Motor neuron (in vitro differentiated cells): Measurements from ENCODE around the gene GOLGA6L9. TPM values are rescaled to one million over a fixed set of nuclear protein-coding genes. Genes with fewer than 3 reads are reported as not detected.
"Not testable (repeated sequence)": the region's sequence is repeated elsewhere in the genome, so short reads cannot be mapped to it uniquely, and the experiment has no call there.

Experiments
- ATAC-seq, 8 experiments: fragments of 200-7000 bp; cut with Tn5 transposase; replicated peaks in 6 of 8; 2 replicates each; pipeline ENCODE4 v1.8.0; 2021; ENCODE audit warnings: mild to moderate bottlenecking in 8 of 8, moderate library complexity in 8 of 8
- H3K27ac ChIP-seq, 2 donors: fragments of 250-450 bp; sonication (Bioruptor Pico); 2 replicates each; pipeline ENCODE4 v1.9.0; 2021; ENCODE audit warnings: antibody characterized with exemption in 2 of 2, mild to moderate bottlenecking in 2 of 2, moderate library complexity in 1 of 2
- H3K4me1 ChIP-seq, 2 donors: fragments of 250-450 bp; sonication (Bioruptor Pico); replicated peaks in 1 of 2; 2 replicates each; pipeline ENCODE4 v1.6.1; 2021; ENCODE audit warnings: antibody characterized with exemption in 2 of 2, mild to moderate bottlenecking in 2 of 2, moderate library complexity in 1 of 2
- H3K4me3 ChIP-seq, 5 donors: fragments of 250-450 bp; sonication (Bioruptor Pico); 2 replicates each; pipeline ENCODE4 v1.9.0; 2021; ENCODE audit warnings: antibody characterized with exemption in 5 of 5, mild to moderate bottlenecking in 5 of 5, moderate library complexity in 4 of 5
- WGBS, 10 experiments: fragments of 450-650 bp; shearing (Covaris generic); methylation state at CpG; one replicate each; pipeline ENCODE4 v1.0.0; 2022; 5-methylcytosine and 5-hydroxymethylcytosine counted together
- in situ Hi-C, 9 experiments: fragments of 400-800 bp; cut with MboI; loops; one replicate each; pipeline ENCODE4 v1.15.0; 2021; ENCODE audit warnings: low sequenced_read_pairs in 9 of 9, low pct_unique_long_range_greater_than_20kb in 2 of 9; ENCODE audit not compliant: unreplicated experiment in 9 of 9
- total RNA-seq, 8 experiments: library from RNA; unstranded; fragments of 300-600 nt; gene quantifications; 2 replicates each; pipeline versions ENCODE4 v1.2.3 to v1.2.4, GENCODE V29; 2022

The GOLGA6L9 gene
- total RNA-seq: 10 to 100 TPM in 1 of 8 experiments, 1 to 10 TPM in 7; 1.7 to 10.7 (median 7.8) TPM

DNA sequence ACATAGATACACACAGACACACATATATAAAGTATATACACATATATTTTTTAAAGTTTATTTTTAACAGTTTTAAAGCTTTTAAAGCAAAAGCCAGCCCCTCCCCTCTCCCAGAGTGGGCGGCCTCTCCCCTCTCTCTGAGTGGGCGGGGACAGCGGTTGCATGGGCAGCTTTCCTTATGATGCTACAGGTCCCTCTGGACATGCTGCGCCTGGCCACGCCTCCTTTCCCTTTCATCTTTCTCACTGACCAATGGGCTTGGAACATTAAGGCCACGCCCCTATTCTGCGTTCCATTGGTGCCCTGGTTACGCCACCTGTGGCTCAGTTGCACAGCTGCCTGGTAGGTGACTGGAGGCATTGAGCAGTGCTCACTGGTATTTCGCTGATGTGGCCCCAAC lies at the start of gene GOLGA6L9:
TSS of gene GOLGA6L9 (plus strand) at position 124 of the 400 bp plus-strand sequence. CDS start at position 388, 264 bp downstream.
- in situ Hi-C loops, H3K4me3 ChIP-seq, H3K27ac ChIP-seq, ATAC-seq, H3K4me1 ChIP-seq: not testable (repeated sequence)
- WGBS, 10 experiments: no CpG with 5 or more reads among the region's 9 CpGs

GRCh38 chr15:82381330-82381955 lies 48.2 kb upstream of the GOLGA6L9 start:
- in situ Hi-C loops, H3K4me1 ChIP-seq, H3K4me3 ChIP-seq, ATAC-seq, H3K27ac ChIP-seq: not testable (repeated sequence)
- 58 to 98% (median 69%) methylated on average over 3 to 7 of the region's 11 CpGs; no CpG with 5 or more reads in 4 of the 10 experiments for WGBS, 10 experiments

- in situ Hi-C loops, H3K27ac ChIP-seq, H3K4me1 ChIP-seq, H3K4me3 ChIP-seq, ATAC-seq: not testable (repeated sequence)
These were observed 42.4 kb upstream of the GOLGA6L9 start for GRCh38 chr15:82387209-82387608.

DNA sequence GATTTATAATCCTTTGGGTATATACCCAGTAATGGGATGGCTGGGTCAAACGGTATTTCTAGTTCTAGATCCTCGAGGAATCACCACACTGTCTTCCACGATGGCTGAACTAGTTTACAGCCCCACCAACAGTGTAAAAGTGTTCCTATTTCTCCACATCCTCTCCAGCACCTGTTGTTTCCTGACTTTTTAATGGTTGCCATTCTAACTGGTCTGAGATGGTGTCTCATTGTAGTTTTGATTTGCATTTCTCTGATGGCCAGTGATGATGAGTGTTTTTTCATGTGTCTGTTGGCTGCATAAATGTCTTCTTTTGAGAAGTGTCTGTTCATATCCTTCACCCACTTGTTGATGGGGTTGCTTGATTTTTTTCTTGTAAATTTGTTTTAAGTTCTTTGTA lies 39.5 kb upstream of the GOLGA6L9 start:
- in situ Hi-C loops: not testable (repeated sequence)

DNA sequence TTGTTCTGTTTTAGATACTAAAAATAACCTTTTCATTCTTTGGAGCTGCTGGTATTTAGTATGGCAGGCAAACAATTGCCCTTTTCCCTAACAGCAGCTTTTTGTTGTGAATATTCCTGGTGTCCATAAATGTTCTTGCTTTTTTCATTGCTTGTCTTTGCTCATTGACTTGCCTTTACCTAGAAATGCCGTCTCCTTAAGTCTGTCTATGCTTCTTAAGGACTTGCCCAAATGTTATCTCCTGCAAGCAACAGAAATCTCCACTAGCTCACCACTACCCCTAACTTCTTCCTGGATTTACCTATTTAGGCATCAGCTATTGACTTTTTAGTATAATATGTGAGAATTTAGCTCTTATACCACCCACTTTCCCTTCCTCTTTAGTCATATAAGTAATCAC lies 37.5 kb upstream of the GOLGA6L9 start:
- ATAC-seq, H3K27ac ChIP-seq, H3K4me3 ChIP-seq, in situ Hi-C loops, H3K4me1 ChIP-seq: not testable (repeated sequence)
- 83 to 100% (median 100%) methylated on average over 1 of the region's 1 CpG; no CpG with 5 or more reads in 2 of the 10 experiments for WGBS, 10 experiments

More for the DNA sequence above, 39.5 kb upstream of the GOLGA6L9 start:
- H3K4me3 ChIP-seq, H3K27ac ChIP-seq, ATAC-seq, H3K4me1 ChIP-seq: not testable (repeated sequence)
- WGBS, 10 experiments: 60% methylated on average over 1 of the region's 3 CpGs; no CpG with 5 or more reads in 9 of the 10 experiments

DNA sequence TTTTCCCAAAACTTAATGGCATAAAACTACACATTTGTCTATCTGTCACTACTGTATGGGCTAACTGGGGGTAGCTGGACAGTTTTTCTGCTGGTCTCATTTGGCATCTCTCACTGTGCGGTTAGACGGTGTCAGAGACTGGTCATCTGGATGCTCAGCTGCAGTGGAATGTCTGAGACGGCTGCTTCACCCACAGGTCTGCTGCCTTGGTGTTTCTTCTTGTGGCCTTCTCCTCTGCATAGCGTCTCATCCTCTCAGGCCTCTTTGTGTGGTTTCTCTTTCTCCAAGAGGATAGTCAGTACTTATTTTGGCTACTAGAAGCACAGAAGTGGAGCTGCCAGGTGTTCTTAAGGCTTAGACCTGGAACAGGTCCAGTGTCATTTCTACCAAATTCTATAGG lies 35.9 kb upstream of the GOLGA6L9 start:
- Histone ChIP-seq H3K27ac (no peak overlapping the region), H3K4me3 (no peak overlapping the region), H3K4me1 (no peaks in the 10 kb centered on the region)
- in situ Hi-C loops: no loop called here
- WGBS, 10 experiments: 63 to 100% (median 100%) methylated on average over 1 to 4 of the region's 4 CpGs
- no peak for ATAC-seq

GRCh38 chr15:82395788-82396187 lies 33.8 kb upstream of the GOLGA6L9 start:
- in situ Hi-C loops, ATAC-seq, H3K4me3 ChIP-seq, H3K4me1 ChIP-seq, H3K27ac ChIP-seq: not testable (repeated sequence)
- 17 to 100% (median 93%) methylated on average over 1 of the region's 4 CpGs; no CpG with 5 or more reads in 6 of the 10 experiments for WGBS, 10 experiments

DNA sequence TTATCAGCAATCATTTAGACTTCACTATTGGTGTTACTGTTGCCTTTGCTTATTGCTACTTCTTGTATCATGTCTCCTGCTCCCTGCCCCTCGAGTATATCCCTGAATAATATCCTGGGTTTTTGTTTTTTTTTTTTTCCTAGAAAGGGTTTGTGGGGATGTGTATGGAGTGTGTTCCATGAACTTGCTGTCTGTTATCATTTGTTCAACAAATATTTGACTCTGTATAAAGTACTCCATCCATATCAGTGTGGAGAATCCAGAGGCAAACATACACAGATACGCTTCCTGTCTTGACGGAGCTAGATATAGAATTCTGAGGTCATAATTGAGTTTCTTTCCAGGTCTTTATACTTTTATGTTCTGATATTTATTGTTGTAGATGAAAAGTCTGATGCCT lies 31.8 kb upstream of the GOLGA6L9 start:
- Histone ChIP-seq H3K4me3 (no peak overlapping the region), H3K27ac (no peak overlapping the region), H3K4me1 (no peaks in the 10 kb centered on the region)
- 73 to 100% (median 91%) methylated on average over 1 to 3 of the region's 3 CpGs for WGBS, 10 experiments
- in situ Hi-C loops: no loop called here
- no peak for ATAC-seq

- Histone ChIP-seq H3K4me3 (no peak overlapping the region), H3K27ac (no peak overlapping the region), H3K4me1 (no peaks in the 10 kb centered on the region)
- no peak for ATAC-seq
- in situ Hi-C loops: no loop called here
- WGBS, 10 experiments: no CpG with 5 or more reads among the region's 1 CpG
These were observed 30.8 kb upstream of the GOLGA6L9 start for GRCh38 chr15:82398785-82399184.

DNA sequence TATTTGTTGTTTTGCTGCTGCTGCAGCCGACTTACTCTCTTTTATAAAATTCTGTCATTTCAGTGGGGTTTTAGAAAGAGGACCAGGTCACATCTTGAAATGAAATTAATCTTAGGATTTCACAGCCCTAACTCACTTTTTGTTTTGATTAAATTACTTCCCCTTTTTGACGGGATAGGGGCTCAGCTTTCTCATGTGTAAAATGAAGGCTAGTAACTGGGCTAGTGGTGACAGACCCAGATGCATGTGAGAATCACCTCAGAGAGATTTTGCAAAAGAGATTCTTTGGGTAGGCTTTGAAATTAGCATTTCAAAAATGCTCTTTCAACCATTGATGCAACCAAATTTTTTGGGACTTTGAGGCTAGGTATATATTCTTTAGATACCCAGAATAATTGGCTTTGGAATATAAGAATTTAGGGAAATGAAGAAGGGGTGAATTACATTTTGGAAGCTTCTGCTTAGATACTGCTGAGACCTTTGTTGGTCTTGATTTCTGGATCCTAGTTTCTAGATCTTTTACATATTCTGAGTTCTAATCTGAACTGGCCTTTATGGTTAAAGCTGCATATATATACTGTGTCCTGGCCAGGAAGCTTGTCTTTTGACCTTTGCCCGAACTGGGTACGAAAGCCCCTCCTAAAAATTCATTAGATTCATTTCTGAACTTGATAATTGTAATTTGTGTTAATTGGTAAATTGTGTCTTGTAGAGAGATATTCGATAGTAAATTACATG lies 30.1 kb upstream of the GOLGA6L9 start:
- H3K4me3 ChIP-seq, H3K4me1 ChIP-seq, in situ Hi-C loops, H3K27ac ChIP-seq, ATAC-seq: not testable (repeated sequence)
- WGBS, 10 experiments: 0 to 100% (median 91%) methylated on average over 1 to 5 of the region's 5 CpGs; no CpG with 5 or more reads in 1 of the 10 experiments

DNA sequence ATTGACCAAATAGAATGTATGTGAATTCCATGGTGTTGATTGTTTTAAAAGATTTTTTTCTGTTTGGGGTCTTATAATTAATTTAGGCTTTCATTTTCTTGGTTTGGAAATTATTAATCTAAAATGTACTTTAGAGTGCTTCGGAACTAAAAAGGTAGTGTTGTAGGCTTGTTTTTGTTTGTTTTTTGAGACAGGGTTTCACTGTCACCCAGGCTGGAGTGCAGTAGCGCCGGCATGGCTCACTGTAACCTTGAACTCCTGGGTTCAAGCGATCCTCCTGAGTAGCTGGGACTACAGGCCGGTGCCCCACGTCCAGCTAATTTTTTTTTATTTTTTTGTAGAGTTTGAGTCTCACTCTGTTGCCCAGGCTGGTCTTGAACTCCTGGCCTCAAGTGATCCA lies 27.7 kb upstream of the GOLGA6L9 start:
- ATAC-seq, H3K4me3 ChIP-seq, H3K4me1 ChIP-seq, in situ Hi-C loops, H3K27ac ChIP-seq: not testable (repeated sequence)
- WGBS, 10 experiments: 100% methylated on average over 1 of the region's 6 CpGs; no CpG with 5 or more reads in 7 of the 10 experiments

GRCh38 chr15:82402341-82402740 lies 27.3 kb upstream of the GOLGA6L9 start:
- ATAC-seq, in situ Hi-C loops: not testable (repeated sequence)
- WGBS, 10 experiments: 83 to 100% methylated on average over 1 of the region's 1 CpG; no CpG with 5 or more reads in 8 of the 10 experiments

DNA sequence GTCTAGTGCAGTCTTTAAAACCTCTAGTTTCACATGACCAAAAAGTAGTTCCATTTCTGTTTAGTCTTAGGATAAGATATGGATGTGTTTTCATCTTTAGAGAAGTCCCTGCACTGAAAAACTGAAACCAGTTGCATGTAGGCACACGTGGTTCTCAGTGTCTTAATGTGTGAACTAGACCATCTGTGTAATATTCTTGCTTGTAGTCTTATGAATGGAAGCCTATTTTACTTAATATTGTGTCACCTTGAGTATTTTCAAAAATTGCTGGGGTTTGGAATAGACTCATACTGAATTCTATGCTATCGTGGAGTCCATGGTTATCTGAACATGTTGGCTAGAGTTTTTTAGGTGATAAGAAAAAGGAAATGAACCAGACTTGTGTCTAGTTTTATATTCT lies 23.4 kb upstream of the GOLGA6L9 start:
- H3K27ac ChIP-seq, H3K4me3 ChIP-seq, in situ Hi-C loops, H3K4me1 ChIP-seq, ATAC-seq: not testable (repeated sequence)
- 48 to 100% (median 94%) methylated on average over 1 to 2 of the region's 2 CpGs for WGBS, 10 experiments

More at GRCh38 chr15:82402341-82402740, 27.3 kb upstream of the GOLGA6L9 start:
- not testable (repeated sequence) for H3K27ac ChIP-seq, H3K4me3 ChIP-seq, H3K4me1 ChIP-seq
